Calu3 (cell line): ENCODE measurements around the gene AAK1. TPM values are rescaled to one million over a fixed set of nuclear protein-coding genes. Genes with fewer than 3 reads are reported as not detected.

Source experiments
- BruUV-seq: library from RNA; stranded (reverse); fragments of 400-500 nt; replicated peaks from 2 replicates; lab custom pipeline; 2021; lab: Mats Ljungman, UMichigan
- CTCF ChIA-PET: fragments of 300-600 bp; sonication (Branson Sonifier 250); formaldehyde crosslinking; loops from one replicate; lab custom pipeline; 2022; ENCODE audit warnings: antibody characterized with exemption; lab: Charles Lee
- DNase-seq: peaks from one replicate; pipeline ENCODE4 v3.0.0; 2022
- H3K27ac Mint-ChIP-seq: one replicate; pipeline ENCODE4 v1.8.0; 2022; ENCODE audit warnings: mixed read lengths; ENCODE audit not compliant: unreplicated experiment
- H3K27me3 Mint-ChIP-seq: one replicate; pipeline ENCODE4 v1.8.0; 2022; ENCODE audit warnings: mixed read lengths; ENCODE audit not compliant: unreplicated experiment
- H3K36me3 Mint-ChIP-seq: one replicate; pipeline ENCODE4 v1.8.0; 2022; ENCODE audit warnings: mild to moderate bottlenecking, moderate library complexity, mixed read lengths; ENCODE audit not compliant: insufficient read depth, unreplicated experiment
- H3K4me1 Mint-ChIP-seq: one replicate; pipeline ENCODE4 v1.8.0; 2022; ENCODE audit warnings: mild to moderate bottlenecking, low read depth, mixed read lengths; ENCODE audit not compliant: unreplicated experiment
- H3K4me3 Mint-ChIP-seq: one replicate; pipeline ENCODE4 v1.8.0; 2022; ENCODE audit warnings: mild to moderate bottlenecking, low read depth, moderate library complexity, mixed read lengths; ENCODE audit not compliant: unreplicated experiment
- H3K9me3 Mint-ChIP-seq: one replicate; pipeline ENCODE4 v1.8.0; 2022; ENCODE audit warnings: low read depth, mixed read lengths; ENCODE audit not compliant: unreplicated experiment
- CTCF ChIP-seq: fragments of 200-600 bp; IDR thresholded peaks from one replicate; pipeline ENCODE4 v1.8.0; 2022; ENCODE audit warnings: antibody characterized with exemption; ENCODE audit not compliant: unreplicated experiment
- intact Hi-C: fragments of 100-400 bp; cut with micrococcal nuclease; formaldehyde crosslinking; loops from one replicate; pipeline ENCODE4 v1.10.0; 2022; ENCODE audit not compliant: unreplicated experiment
- total RNA-seq: library from RNA; stranded (reverse); gene quantifications from 2 replicates; pipeline ENCODE4 v1.2.3, GENCODE V29; 2022

AAK1 gene
- total RNA-seq, 1 experiment from 2014 or later, result 46.7 TPM

- BruUV-seq, result no TSS peak
- peaks cover 5% of the 10 kb centered on the region for H3K36me3 Mint-ChIP-seq
- intact Hi-C loops, result no loop called here
- no peaks in the 10 kb centered on the region for H3K4me1 Mint-ChIP-seq
- DNase-seq, result no peak
- no peaks in the 10 kb centered on the region for H3K9me3 Mint-ChIP-seq
- H3K27me3 Mint-ChIP-seq, result no peaks in the 10 kb centered on the region
- TF ChIP-seq CTCF, result no peak
- no peak overlapping the region for H3K4me3 Mint-ChIP-seq
- CTCF ChIA-PET, result no interaction called here
- H3K27ac Mint-ChIP-seq, result no peak overlapping the region
Observed at GRCh38 chr2:69592511-69592910, 51.0 kb downstream of the AAK1 start.

- H3K36me3 Mint-ChIP-seq, result peaks cover 5% of the 10 kb centered on the region
- no peak overlapping the region for H3K27ac Mint-ChIP-seq
- H3K27me3 Mint-ChIP-seq, result no peaks in the 10 kb centered on the region
- no TSS peak for BruUV-seq
- no peaks in the 10 kb centered on the region for H3K9me3 Mint-ChIP-seq
- no peak overlapping the region for H3K4me3 Mint-ChIP-seq
- DNase-seq, result no peak
- no peak for TF ChIP-seq CTCF
- CTCF ChIA-PET, result no interaction called here
- H3K4me1 Mint-ChIP-seq, result no peaks in the 10 kb centered on the region
- intact Hi-C loops, result no loop called here
Observed at GRCh38 chr2:69589973-69590652, 53.4 kb downstream of the AAK1 start.

- Mint-ChIP-seq H3K4me1 (peaks cover 5% of the 10 kb centered on the region), H3K4me3 (no peak overlapping the region), H3K27me3 (no peaks in the 10 kb centered on the region), H3K27ac (no peak overlapping the region), H3K36me3 (peaks cover 5% of the 10 kb centered on the region), H3K9me3 (no peaks in the 10 kb centered on the region)
- no peak for DNase-seq
- no peak for TF ChIP-seq CTCF
- intact Hi-C loops, result no loop called here
- CTCF ChIA-PET, result no interaction called here
- BruUV-seq, result no TSS peak
Observed at GRCh38 chr2:69588945-69589344, 54.6 kb downstream of the AAK1 start.

GRCh38 chr2:69588403-69588802, 55.1 kb downstream of the AAK1 start:
- Mint-ChIP-seq H3K27me3 (no peaks in the 10 kb centered on the region), H3K27ac (no peak overlapping the region), H3K4me3 (no peak overlapping the region), H3K9me3 (no peaks in the 10 kb centered on the region), H3K4me1 (peaks cover 11% of the 10 kb centered on the region), H3K36me3 (peaks cover 5% of the 10 kb centered on the region)
- BruUV-seq, result no TSS peak
- no peak for DNase-seq
- intact Hi-C loops, result no loop called here
- no peak for TF ChIP-seq CTCF
- CTCF ChIA-PET, result no interaction called here
